HG03108 (cell line): ENCODE measurements around the gene CDH8.
"Not testable (repeated sequence)": the region's sequence is repeated elsewhere in the genome, so short reads cannot be mapped to it uniquely, and the experiment has no call there.

ENCODE experiments used
- ATAC-seq: cut with Tn5 transposase; IDR thresholded peaks from one replicate; pipeline ENCODE4 v1.9.1; 2021; ENCODE audit warnings: moderate library complexity; ENCODE audit not compliant: unreplicated experiment

CDH8 gene

GRCh38 chr16:61937646-61938045, 98.6 kb downstream of the CDH8 start:
- no peak for ATAC-seq

GRCh38 chr16:61936522-61936921, 99.7 kb downstream of the CDH8 start:
- ATAC-seq, result no peak

GRCh38 chr16:61934601-61935000, 101.6 kb downstream of the CDH8 start:
- ATAC-seq, result no peak

GRCh38 chr16:61929776-61930175, 106.5 kb downstream of the CDH8 start:
- no peak for ATAC-seq

GRCh38 chr16:61926766-61927165, 109.5 kb downstream of the CDH8 start:
- ATAC-seq, result no peak

- no peak for ATAC-seq
Measured at GRCh38 chr16:61923629-61924028, 112.6 kb downstream of the CDH8 start.

GRCh38 chr16:61921373-61921772, 114.9 kb downstream of the CDH8 start:
- ATAC-seq, result no peak

- not testable (repeated sequence) for ATAC-seq
Measured at GRCh38 chr16:61917865-61918826, 118.1 kb downstream of the CDH8 start.

- no peak for ATAC-seq
Measured at GRCh38 chr16:61915569-61915968, 120.7 kb downstream of the CDH8 start.

GRCh38 chr16:61909074-61909473, 127.2 kb downstream of the CDH8 start:
- no peak for ATAC-seq

GRCh38 chr16:61908426-61908825, 127.8 kb downstream of the CDH8 start:
- no peak for ATAC-seq

- no peak for ATAC-seq
Measured at GRCh38 chr16:61901689-61902088, 134.5 kb downstream of the CDH8 start.

- ATAC-seq, result no peak
Measured at GRCh38 chr16:61900482-61900881, 135.8 kb downstream of the CDH8 start.

GRCh38 chr16:61897657-61898056, 138.6 kb downstream of the CDH8 start:
- no peak for ATAC-seq

- no peak for ATAC-seq
Measured at GRCh38 chr16:61892531-61892930, 143.7 kb downstream of the CDH8 start.

- no peak for ATAC-seq
Measured at GRCh38 chr16:61891460-61891859, 144.8 kb downstream of the CDH8 start.

- ATAC-seq, result no peak
Measured at GRCh38 chr16:61890386-61890785, 145.9 kb downstream of the CDH8 start.

- no peak for ATAC-seq
Measured at GRCh38 chr16:61887903-61888302, 148.3 kb downstream of the CDH8 start.

GRCh38 chr16:61885343-61885742, 150.9 kb downstream of the CDH8 start:
- ATAC-seq, result no peak

GRCh38 chr16:61879306-61879705, 156.9 kb downstream of the CDH8 start:
- no peak for ATAC-seq

- no peak for ATAC-seq
Measured at GRCh38 chr16:61877436-61877835, 158.8 kb downstream of the CDH8 start.

GRCh38 chr16:61872778-61873119, 163.5 kb downstream of the CDH8 start:
- ATAC-seq, result no peak
